ENCODE data around the gene SELENOI.

SELENOI gene

DNA sequence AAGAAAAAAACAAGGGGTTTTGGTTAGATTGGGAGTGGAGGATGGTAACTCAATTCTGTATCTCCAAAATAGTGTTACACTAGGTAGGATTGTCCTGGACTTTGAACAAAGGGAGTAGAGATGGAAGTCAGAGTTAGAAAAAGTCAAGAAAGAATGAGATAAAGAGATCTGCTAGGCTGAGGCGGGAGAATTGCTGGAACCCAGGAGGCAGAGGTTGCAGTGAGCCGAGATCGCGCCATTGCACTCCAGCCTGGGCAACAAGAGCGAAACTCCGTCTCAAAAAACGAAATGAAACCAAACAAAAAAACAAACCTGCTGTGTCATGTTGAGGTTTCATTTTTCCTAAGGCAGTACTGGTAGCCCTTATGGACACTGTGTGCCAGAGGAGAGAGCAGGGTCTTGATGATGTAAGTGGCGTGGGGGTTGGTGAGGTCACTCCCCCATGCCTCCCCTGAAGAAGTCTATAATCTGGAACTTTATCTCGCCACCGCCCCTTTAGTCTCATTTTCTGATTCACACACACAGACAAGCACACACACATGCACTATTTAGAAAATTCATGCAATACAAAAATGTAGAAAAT is 66.2 kb downstream of the SELENOI start:
- DNase-seq = peak; percentile 60

DNA sequence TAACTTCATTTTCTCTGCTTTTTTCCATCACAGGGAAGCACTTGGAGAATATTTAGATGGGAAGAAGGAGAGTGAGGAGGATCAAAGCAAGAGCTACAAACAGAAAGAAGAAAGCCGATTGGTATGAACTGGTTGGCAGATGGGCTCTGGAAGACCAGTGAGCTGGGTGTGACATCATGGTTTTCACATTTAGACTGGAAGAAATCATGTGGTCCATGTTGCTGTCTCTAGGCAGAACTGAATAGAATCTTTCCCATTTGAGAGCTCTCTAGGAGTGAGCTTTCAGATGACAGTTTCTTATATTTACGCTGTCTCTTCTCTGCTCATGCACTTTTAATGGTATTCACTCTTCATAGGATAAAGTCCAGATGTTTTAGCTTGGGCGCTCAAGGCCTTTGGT is 68.4 kb downstream of the SELENOI start:
- peak; percentile 44 for DNase-seq

DNA sequence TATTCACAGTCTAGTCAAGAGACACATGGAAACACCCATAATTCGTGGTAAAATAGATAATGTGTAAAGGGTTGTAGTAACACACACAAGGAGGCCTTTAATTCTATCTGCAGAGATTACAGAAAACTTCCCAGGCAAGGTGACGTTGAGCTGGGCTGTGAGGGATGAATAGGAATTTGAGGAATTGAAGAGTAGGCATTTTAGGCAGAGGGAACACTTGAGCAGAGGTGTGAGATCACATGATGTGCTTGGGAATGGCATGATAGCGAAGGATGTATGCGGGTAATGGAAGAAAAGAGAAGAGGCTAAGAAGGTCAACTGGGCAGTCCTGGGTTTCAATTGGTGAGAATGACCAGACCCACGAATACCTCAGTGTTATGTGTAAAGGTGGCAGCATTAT is 76.0 kb downstream of the SELENOI start:
- DNase-seq = no peak

DNA sequence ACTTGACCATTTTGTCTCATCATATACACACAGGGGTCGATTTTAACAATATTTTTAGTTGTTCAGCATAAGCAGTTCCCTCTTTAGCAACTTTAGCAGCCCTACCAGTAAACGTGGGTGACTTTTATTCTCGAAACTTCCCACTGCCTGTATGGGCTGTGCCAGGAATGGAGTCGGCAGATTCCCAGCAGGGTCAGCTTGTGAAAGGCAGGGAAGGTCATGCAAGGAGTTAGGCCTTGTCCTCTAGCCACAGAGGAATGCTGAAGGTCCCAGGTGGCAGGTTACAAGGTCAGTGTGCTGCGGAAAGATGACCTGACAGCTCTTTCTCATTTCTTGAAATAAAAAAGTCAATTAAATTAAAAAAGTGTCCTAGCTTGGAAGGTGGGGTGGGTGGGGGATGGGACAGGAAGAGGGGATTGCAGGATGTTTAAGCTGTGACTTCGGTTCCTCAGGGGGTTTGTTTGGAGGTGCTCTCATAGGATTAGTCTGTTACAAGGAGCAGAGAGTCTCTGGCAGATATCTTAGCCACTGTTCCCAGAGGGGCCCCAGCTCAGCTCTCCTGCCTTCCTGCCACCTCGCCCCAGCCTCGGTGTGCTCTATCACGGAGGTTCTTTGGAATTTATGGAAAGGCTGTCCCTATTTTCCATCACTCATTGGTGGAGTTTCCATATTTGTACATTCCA is 77.1 kb downstream of the SELENOI start:
- no peak for DNase-seq

DNA sequence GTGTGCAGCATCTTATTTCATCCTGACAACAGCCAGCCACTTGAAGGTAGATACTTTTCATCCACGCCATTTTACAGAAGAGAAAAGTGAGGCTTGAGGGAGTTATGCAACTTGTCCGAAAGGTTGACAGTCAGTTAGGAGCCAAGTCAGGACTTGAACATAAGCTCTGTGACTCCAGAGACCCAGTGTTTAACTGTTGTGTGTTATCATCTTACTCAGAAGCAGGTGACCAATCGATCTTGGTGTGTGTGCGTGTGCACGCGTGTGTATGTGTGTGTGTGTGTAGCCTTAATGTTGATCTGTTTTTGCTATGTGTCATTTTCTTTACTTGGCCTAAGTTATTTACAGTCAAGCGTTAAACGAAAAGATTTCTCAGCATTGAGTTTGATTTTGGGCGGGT is 77.8 kb downstream of the SELENOI start:
- DNase-seq = no peak

DNA sequence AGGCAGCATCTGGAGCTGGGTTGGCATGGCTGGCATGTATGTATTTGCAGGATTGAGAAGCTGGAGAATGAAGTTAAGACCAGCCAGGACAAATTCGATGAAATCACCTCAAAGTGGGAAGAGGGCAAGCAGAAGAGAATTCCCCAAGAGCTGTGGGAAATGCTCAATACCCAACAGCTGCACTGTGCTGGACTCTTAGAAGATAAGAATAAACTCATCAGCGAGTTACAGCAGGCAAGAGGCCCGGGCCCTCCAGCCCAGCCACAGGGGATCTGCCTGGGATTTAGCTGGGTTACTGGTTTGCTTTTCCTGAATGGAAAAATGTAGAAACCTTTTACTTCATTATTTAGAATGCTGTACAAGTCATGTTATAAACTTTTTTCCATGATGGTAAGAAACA is 78.3 kb downstream of the SELENOI start:
- no peak for DNase-seq

DNA sequence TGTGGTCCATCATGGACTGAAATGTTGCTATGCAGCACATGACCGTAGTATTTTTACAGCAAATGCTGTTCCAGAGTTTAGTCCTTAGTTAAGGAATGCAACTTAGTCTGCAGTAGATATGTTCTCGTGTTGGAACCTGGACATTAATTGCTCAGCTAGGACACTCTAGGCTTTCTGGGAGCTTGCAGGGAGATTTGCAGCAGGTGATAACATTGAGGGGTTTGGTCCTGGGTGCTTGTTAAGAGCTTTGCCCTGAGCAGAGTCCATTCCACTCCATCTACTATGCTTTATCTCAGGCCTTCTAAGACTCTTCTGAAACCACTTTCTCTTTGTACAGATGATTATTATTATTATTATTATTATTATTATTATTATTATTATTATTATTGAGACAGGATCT is 82.9 kb downstream of the SELENOI start:
- no peak for DNase-seq

DNA sequence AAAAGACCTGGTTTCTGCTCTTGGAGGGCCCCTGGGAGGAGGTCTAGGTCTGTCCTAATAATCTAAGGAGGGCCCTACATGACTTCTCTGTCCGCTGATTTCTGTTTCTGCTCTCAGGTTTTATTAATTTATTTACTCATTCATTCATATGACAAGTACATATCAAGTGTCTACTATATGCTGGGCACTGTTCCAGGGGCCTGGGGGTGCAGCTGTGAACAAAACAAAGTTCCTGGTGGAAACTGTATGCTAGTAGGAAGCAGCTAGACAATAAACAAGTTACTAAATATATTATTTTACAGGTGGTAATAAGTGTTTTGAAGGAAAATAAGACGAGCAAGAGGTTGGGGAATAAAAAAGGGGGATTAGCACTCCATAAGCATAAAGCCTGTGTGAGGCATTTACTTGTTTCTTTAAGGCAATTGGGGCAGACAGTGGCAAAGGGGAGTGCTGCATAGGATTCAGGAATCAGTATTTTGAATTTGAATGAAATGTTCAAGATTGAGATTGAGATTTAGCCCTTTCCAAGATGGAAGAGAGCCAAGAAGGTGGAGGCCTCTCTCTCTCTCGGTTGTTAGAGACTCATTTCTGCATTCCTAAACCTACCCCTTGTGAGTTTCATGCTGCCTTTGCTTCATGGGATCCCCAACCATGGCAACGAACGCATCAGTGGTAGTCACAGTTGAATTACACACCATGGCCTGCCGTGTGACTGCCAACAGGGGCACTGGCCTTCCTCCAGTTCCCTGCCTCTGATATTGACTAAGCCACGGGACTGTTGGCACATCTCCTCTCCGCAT is 84.0 kb downstream of the SELENOI start:
- peak; percentile 69 for DNase-seq

DNA sequence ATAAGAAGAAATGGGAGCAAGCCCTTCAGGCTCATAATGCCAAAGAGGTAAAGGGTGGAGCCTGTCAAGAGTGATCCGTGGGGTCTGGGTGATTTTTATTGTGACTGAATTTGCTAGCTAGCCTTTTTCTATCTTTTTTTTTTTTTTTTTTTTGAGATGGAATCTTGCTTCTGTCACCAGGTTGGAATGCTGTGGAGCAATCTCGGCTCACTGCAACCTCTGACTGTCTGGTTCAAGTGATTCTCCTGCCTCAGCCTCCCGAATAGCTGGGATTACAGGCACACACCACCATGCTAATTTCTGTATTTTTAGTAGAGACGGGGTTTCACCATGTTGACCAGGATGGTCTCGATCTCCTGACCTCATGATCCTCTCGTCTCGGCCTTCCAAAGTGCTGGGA is 84.9 kb downstream of the SELENOI start:
- no peak for DNase-seq

DNA sequence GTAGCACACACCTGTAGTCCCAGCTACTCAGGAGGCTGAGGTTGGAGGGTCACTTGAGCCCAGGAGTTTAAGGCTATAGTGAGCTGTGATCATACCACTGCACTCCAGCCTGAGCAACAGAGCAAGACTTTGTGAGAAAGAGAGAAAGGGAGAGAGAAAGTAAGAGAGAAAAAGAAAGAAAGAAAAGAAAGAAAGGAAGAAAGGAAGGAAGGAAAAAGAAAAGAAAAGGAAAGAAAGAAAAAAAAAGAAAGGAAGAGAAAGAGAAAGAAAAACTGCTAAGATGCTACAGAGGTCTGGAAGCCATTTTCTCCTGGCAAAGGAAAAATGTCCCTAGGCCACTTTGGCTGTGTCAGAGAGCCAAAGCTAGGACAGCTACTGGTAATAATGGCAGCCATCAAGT is 86.4 kb downstream of the SELENOI start:
- DNase-seq = no peak

DNA sequence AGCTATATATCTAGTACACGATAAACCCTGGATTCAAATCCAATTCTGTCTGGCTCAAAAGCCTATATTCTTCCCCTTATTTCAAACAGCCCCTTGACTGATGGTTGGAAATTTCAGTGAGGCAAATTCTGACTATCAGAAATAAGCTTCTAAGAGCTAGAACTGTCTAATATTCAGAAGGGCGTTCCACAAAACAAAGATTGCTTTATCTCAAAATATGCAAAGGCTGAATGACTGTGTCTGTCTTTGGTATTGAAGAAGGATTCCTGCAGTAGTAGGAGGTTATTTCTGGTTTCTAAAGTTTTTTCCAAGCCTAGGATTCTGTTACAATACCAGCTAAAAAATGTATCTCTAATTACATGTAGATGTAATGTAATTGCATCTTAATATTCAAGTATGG is 86.9 kb downstream of the SELENOI start:
- DNase-seq = no peak

DNA sequence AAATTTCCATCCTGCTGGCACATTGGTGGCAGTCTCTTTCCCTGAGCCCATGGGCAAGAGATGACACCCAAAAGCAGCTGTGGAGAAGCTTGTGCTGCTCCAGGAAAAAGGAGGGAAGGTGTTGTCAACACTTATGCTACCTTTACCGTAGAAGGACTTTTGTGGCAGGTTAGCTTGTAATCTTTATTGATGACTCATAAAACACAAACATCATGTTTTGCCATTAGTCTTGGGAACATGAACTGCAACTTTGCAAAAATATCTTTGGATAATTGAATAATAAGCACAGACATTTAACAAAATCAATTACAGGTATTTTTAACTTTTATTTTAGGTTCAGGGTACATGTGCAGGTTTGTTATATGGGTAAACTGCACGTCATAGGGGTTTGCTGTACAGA is 89.2 kb downstream of the SELENOI start:
- peak; percentile 51 for DNase-seq

DNA sequence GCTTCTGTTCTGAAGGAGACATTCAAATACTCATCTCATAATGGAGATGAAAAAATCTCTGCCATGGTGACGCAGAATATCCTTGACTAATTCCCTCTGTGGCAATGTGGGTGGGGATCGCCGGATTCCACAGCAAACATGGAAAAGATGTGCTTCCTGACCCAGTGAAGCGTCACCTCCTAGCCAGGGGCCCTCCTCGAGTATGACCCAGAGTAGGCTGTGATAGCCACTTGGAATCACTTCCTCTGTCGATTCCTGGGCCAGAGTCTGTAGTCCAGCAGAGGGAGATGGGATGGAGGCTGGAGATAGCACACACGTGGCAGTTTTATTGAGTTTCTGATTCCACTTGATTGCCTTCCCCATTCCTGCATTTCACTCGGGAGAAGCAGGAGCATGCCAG is 92.6 kb downstream of the SELENOI start:
- DNase-seq = no peak

DNA sequence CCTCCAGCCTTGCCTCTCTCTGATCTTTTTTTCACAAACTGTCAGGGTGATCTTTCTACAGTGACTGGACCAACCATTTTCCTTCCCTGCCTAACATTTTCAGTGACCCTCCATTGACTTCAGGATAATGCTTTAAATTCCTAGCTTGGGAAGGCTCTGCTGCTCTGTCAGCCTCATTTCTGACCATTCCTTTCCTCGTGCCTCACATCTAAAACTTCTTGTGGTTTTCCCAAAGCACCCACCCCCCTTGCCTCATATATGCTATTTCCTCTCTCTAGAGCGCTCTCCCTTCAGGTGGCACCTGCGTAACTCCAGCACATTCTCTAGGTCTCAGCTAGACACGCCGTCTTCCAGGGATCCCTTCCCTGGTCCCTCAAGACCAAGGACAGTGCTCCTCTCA is 93.0 kb downstream of the SELENOI start:
- DNase-seq = no peak

DNA sequence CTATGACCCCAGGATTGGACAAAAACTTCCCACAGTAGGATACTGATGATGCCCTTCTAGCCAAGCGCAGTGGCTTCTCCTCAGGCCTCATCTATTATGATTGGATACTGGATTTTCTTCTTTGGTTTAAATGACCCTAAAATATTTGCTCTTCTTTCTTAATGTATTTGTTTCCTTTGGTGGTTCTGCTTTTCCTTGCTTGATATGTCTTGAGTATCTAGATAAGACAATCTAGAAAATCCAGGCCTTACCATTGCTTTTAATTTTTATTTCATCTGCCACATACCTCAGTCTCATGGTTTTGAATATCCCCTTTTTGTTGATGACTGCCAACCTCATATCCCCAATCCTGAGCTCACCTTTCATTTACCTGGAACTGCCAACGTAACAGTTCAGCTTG is 96.4 kb downstream of the SELENOI start:
- DNase-seq = no peak

DNA sequence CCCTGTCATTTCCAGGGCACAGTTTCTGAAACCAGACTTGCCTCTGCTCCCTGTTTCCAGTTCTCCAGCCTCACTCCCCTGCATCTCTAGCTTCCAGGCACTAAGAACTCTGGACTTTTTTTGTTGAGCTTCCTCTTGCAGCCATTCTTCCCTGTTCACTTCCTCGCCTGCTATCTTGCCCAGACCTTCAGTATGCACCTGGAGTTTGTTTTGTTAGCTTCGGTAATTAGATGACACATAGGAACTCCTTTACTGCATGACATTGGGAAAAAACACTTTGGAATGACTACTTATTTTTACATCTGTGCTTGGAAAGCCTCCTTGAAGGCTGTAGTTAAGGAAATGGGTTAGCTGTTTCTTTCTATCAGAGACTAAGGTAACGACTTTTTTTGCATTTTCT is 96.8 kb downstream of the SELENOI start:
- DNase-seq = peak; percentile 49

DNA sequence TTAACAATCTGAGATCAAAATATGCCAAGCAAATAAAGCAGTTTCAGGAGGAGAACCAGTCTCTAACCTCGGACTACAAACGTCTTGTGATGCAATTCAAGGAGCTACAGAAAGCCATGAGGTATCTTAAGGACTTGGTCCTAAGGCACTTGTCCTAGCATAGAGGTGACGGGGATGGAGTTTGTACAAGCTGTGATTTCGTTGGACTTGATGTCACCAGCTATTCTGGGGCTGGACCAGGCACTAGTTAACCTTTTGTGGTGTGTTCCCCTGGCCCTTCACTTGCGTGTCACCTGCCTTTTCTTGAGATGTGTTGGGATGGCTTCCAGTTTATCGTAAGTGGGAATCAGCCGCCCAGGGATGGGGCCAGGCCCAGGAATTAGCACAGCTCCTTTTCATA is 98.3 kb downstream of the SELENOI start:
- DNase-seq = no peak

Measured in DMS53 (cell line).